Neural cell (in vitro differentiated cells): ENCODE measurements around the gene PTPRG. TPM values are rescaled to one million over a fixed set of nuclear protein-coding genes. Genes with fewer than 3 reads are reported as not detected.

Experiments
- H2AFZ ChIP-seq: fragments of 200-600, 300-800 bp; sonication (generic), shearing (Covaris generic); 2 replicates; pipeline ENCODE4 v1.6.0; 2014; ENCODE audit warnings: low read depth, mild to moderate bottlenecking, antibody characterized with exemption, low read length, moderate library complexity
- H3F3A ChIP-seq: fragments of 200-600 bp; shearing (Covaris generic); 2 replicates; pipeline ENCODE4 v1.6.1; 2016; ENCODE audit warnings: mild to moderate bottlenecking, moderate library complexity, mixed read lengths, antibody characterized with exemption, low read length; ENCODE audit not compliant: insufficient read depth, poor library complexity, severe bottlenecking
- H3K27ac ChIP-seq: fragments of 200-600, 300-800 bp; sonication (generic), shearing (Covaris generic); 2 replicates; pipeline ENCODE4 v1.5.1; 2014; ENCODE audit warnings: mild to moderate bottlenecking, low read length, moderate library complexity
- H3K27me3 ChIP-seq: fragments of 300-800, 200-600 bp; sonication (generic), shearing (Covaris generic); 2 replicates; pipeline ENCODE4 v1.6.0; 2014; ENCODE audit warnings: mild to moderate bottlenecking, low read depth, low read length, moderate library complexity; ENCODE audit not compliant: insufficient read depth
- H3K36me3 ChIP-seq: fragments of 300-800, 200-600 bp; sonication (generic), shearing (Covaris generic); 2 replicates; pipeline ENCODE4 v1.5.1; 2014; ENCODE audit warnings: mild to moderate bottlenecking, antibody characterized with exemption, low read length, moderate library complexity; ENCODE audit not compliant: insufficient read depth
- H3K4me2 ChIP-seq: fragments of 300-800, 200-600 bp; sonication (generic), shearing (Covaris generic); 2 replicates; pipeline ENCODE4 v1.6.0; 2014; ENCODE audit warnings: mild to moderate bottlenecking, low read length
- H3K4me3 ChIP-seq: fragments of 300-800, 200-600 bp; sonication (generic), shearing (Covaris generic); 2 replicates; pipeline ENCODE4 v1.5.1; 2014; ENCODE audit warnings: mild to moderate bottlenecking, low read length, moderate library complexity
- H3K79me2 ChIP-seq: fragments of 200-600 bp; shearing (Covaris generic); replicated peaks from 2 replicates; pipeline ENCODE4 v1.6.0; 2014; ENCODE audit warnings: mild to moderate bottlenecking, low read length, moderate library complexity; ENCODE audit not compliant: insufficient read depth
- H3K9ac ChIP-seq: fragments of 300-800, 200-600 bp; sonication (generic), shearing (Covaris generic); 2 replicates; pipeline ENCODE4 v1.6.1; 2016; ENCODE audit warnings: mild to moderate bottlenecking, low read length, mixed read lengths
- H3K9me2 ChIP-seq: fragments of 200-600 bp; shearing (Covaris generic); 2 replicates; pipeline ENCODE4 v1.6.1; 2016; ENCODE audit warnings: mild to moderate bottlenecking, low read length, mixed read lengths; ENCODE audit not compliant: insufficient read depth
- H3K9me3 ChIP-seq: fragments of 200-600, 300-800 bp; sonication (generic), shearing (Covaris generic); 2 replicates; pipeline ENCODE4 v1.6.1; 2016; ENCODE audit warnings: mild to moderate bottlenecking, mixed run types, low read length, moderate library complexity, mixed read lengths
- H4K20me1 ChIP-seq: fragments of 200-600 bp; shearing (Covaris generic); 2 replicates; pipeline ENCODE4 v1.6.1; 2016; ENCODE audit warnings: mild to moderate bottlenecking, mixed run types; ENCODE audit not compliant: insufficient read depth
- CTCF ChIP-seq: fragments of 450-650 bp; IDR thresholded peaks from 2 replicates; pipeline ENCODE4 v1.5.1; 2014; ENCODE audit warnings: antibody characterized with exemption, mild to moderate bottlenecking, moderate library complexity; ENCODE audit not compliant: poor library complexity, severe bottlenecking
- EP300 ChIP-seq: fragments of 450-650 bp; conservative IDR thresholded peaks from 2 replicates; pipeline ENCODE4 v1.6.1; 2014; ENCODE audit warnings: antibody characterized with exemption, mild to moderate bottlenecking, moderate library complexity; ENCODE audit not compliant: poor library complexity, severe bottlenecking
- EZH2 ChIP-seq: fragments of 200-600, 300-800 bp; shearing (Covaris generic), sonication (generic); IDR thresholded peaks from 2 replicates; pipeline ENCODE4 v1.6.1; 2014; ENCODE audit warnings: antibody characterized with exemption, low read length, borderline replicate concordance, mild to moderate bottlenecking; ENCODE audit not compliant: insufficient read depth, poor library complexity, severe bottlenecking
- MXI1 ChIP-seq: fragments of 450-650 bp; conservative IDR thresholded peaks from 2 replicates; pipeline ENCODE4 v1.6.1; 2014; ENCODE audit warnings: antibody characterized with exemption, mild to moderate bottlenecking; ENCODE audit not compliant: poor library complexity, severe bottlenecking
- POLR2AphosphoS5 ChIP-seq: IDR thresholded peaks from 2 replicates; pipeline ENCODE4 v1.6.1; 2012
- RAD21 ChIP-seq: fragments of 450-650 bp; conservative IDR thresholded peaks from 2 replicates; pipeline ENCODE4 v1.6.1; 2014; ENCODE audit warnings: antibody characterized with exemption, mild to moderate bottlenecking, moderate library complexity
- SMC3 ChIP-seq: fragments of 450-650 bp; conservative IDR thresholded peaks from 2 replicates; pipeline ENCODE4 v1.6.1; 2014; ENCODE audit warnings: antibody characterized with exemption, mild to moderate bottlenecking, moderate library complexity; ENCODE audit not compliant: poor library complexity
- TAF1 ChIP-seq: IDR thresholded peaks from 2 replicates; pipeline ENCODE4 v1.6.1; 2012; ENCODE audit warnings: low read depth
- polyA plus RNA-seq: library from polyadenylated mRNA; depleted of rRNA; stranded (reverse); fragments of >200 nt; gene quantifications from 2 replicates; pipeline ENCODE4 v1.2.3, GENCODE V29; 2014
- TF ChIP-seq, protein P1 (sequence below): IDR thresholded peaks from 2 replicates; pipeline ENCODE4 v1.6.1; 2012; ENCODE audit warnings: borderline replicate concordance

The PTPRG gene
- polyA plus RNA-seq, 1 donor from 2014 or later, result 33.1 TPM

- H2AFZ ChIP-seq, result no peak overlapping the region
- no peaks in the 10 kb centered on the region for H3K27me3 ChIP-seq
- no peaks in the 10 kb centered on the region for H3K36me3 ChIP-seq
- no peaks in the 10 kb centered on the region for H3K79me2 ChIP-seq
- H4K20me1 ChIP-seq, result no peaks in the 10 kb centered on the region
- no peak for TF ChIP-seq MXI1
- TF ChIP-seq SMC3, result no peak
- no peak for TF ChIP-seq CTCF
- no peak for TF ChIP-seq TAF1
- no peak for TF ChIP-seq EZH2
- TF ChIP-seq, protein P1, sequence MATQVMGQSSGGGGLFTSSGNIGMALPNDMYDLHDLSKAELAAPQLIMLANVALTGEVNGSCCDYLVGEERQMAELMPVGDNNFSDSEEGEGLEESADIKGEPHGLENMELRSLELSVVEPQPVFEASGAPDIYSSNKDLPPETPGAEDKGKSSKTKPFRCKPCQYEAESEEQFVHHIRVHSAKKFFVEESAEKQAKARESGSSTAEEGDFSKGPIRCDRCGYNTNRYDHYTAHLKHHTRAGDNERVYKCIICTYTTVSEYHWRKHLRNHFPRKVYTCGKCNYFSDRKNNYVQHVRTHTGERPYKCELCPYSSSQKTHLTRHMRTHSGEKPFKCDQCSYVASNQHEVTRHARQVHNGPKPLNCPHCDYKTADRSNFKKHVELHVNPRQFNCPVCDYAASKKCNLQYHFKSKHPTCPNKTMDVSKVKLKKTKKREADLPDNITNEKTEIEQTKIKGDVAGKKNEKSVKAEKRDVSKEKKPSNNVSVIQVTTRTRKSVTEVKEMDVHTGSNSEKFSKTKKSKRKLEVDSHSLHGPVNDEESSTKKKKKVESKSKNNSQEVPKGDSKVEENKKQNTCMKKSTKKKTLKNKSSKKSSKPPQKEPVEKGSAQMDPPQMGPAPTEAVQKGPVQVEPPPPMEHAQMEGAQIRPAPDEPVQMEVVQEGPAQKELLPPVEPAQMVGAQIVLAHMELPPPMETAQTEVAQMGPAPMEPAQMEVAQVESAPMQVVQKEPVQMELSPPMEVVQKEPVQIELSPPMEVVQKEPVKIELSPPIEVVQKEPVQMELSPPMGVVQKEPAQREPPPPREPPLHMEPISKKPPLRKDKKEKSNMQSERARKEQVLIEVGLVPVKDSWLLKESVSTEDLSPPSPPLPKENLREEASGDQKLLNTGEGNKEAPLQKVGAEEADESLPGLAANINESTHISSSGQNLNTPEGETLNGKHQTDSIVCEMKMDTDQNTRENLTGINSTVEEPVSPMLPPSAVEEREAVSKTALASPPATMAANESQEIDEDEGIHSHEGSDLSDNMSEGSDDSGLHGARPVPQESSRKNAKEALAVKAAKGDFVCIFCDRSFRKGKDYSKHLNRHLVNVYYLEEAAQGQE, result no peak
- no peak for TF ChIP-seq EP300
- no peak for TF ChIP-seq RAD21
- TF ChIP-seq POLR2AphosphoS5, result no peak
- no peak overlapping the region for H3K4me3 ChIP-seq
- H3K4me2 ChIP-seq, result no peak overlapping the region
- no peak overlapping the region for H3K27ac ChIP-seq
- H3F3A ChIP-seq, result peaks cover 3% of the 10 kb centered on the region
- no peaks in the 10 kb centered on the region for H3K9me2 ChIP-seq
- H3K9ac ChIP-seq, result no peak overlapping the region
- no peaks in the 10 kb centered on the region for H3K9me3 ChIP-seq
These were observed 244.2 kb downstream of the PTPRG start for GRCh38 chr3:61805510-61806080.

DNA sequence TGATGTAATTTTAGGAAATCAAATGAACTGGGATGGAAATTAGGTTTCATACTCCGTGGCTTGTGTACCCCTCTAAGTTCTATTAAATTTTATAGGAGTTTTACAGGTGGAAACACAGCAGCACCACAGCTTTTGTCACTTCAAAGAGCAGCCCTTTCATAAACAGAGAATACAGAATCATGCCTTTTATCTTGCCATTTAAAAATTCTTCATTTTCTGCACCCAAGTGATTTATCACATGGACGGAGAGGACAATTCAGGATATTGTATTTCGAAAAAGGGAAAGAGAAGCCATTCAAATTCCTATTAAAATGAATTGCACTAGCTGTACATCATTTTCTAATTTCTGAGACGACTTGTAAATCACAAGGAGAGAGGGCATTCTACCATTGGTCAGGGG lies 245.4 kb downstream of the PTPRG start:
- Histone ChIP-seq H3K27me3 (no peaks in the 10 kb centered on the region), H4K20me1 (no peaks in the 10 kb centered on the region), H3K79me2 (no peaks in the 10 kb centered on the region), H2AFZ (no peak overlapping the region), H3K36me3 (no peaks in the 10 kb centered on the region), H3K9me3 (no peaks in the 10 kb centered on the region), H3K9me2 (no peaks in the 10 kb centered on the region), H3K4me2 (no peak overlapping the region), H3K9ac (no peak overlapping the region), H3K4me3 (no peak overlapping the region), H3F3A (peaks cover 3% of the 10 kb centered on the region), H3K27ac (no peak overlapping the region)
- TF ChIP-seq CTCF (no peak), POLR2AphosphoS5 (no peak), EZH2 (no peak), RAD21 (no peak), EP300 (no peak), MXI1 (no peak), TAF1 (no peak), SMC3 (no peak)
- TF ChIP-seq, protein P1, result no peak
